ENCODE results near the gene EHBP1L1.

- TF ChIP-seq CTCF (IDR thresholded peaks at IDR 0.05) (no peak), POLR2A (IDR thresholded peaks at IDR 0.05; ENCODE audit: low read depth) (peak; percentile 50), POLR2AphosphoS5 (IDR thresholded peaks at IDR 0.05) (peak in 1 of 2 donors; percentile 70), EP300 (IDR thresholded peaks at IDR 0.05) (no peak)
Measured at GRCh38 chr11:65576867-65577755, 1.3 kb downstream of the EHBP1L1 start.
